ENCODE data around the gene EFHD2. TPM values are rescaled to one million over a fixed set of nuclear protein-coding genes. Genes with fewer than 3 reads are reported as not detected.
"Not testable (repeated sequence)": the region's sequence is repeated elsewhere in the genome, so short reads cannot be mapped to it uniquely, and the experiment has no call there.

Gene EFHD2
- total RNA-seq, 1 donor: 55.2 TPM

DNA sequence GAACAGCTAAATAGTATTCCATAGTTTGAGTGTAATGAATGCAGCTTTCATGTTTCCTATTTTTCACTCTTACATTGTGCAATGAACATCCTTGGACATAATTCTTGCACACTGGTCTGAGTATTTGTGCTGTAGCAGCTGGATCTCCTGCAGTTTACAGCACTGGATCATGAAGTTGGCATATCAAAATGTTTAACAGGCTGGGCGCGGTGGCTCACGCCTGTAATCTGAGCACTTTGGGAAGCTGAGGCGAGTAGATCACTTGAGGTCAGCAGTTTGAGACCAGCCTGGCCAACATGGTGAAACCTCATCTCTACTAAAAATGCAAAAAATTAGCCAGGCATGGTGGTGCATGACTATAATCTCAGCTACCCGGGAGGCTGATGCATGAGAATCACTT is 61.4 kb downstream of the EFHD2 start:
- not testable (repeated sequence) for DNase-seq (ENCODE audit: low read depth in 2 of 3, low spot score in 2 of 3)

DNA sequence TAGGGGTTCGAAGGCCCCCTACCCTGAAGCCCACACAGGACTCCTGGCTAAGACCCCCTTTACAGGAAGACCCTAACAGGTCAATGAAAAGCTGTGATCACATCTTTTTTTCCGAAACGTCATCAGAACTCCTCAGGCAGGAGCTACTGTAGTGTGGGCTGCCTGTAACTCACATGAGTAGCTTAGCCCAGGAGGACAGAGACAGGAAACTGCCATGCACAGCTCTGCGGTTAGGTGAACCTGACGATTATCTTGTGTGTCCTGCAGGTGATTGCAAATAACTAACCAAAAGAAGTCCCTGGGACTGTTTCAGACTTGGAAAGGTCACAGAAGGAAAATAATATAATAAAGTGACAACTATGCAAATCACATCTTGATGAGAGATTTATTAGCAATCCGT is 62.0 kb downstream of the EFHD2 start:
- DNase-seq (ENCODE audit: low read depth in 2 of 3, low spot score in 2 of 3): not testable (repeated sequence)

DNA sequence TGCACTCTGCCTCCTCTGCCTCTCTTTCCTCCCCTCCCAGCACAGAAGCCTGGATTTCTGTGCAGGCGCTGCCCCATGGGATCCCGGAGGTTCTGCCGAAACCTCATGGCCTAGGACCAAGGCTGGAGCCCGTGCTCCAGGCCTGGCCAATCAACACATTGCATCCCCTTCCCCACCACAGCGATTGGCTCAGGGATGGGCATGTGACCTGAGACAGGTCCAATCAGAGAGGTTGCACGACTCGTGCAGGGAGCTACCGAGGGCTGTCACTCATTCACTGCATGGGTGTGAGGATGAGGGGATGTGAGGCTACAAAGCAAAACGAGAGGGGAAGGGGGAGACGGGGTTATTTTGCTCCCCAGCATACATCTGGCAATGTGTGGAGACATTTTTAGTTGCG is 62.9 kb downstream of the EFHD2 start:
- no peak for DNase-seq (ENCODE audit: low read depth in 2 of 3, low spot score in 2 of 3)

DNA sequence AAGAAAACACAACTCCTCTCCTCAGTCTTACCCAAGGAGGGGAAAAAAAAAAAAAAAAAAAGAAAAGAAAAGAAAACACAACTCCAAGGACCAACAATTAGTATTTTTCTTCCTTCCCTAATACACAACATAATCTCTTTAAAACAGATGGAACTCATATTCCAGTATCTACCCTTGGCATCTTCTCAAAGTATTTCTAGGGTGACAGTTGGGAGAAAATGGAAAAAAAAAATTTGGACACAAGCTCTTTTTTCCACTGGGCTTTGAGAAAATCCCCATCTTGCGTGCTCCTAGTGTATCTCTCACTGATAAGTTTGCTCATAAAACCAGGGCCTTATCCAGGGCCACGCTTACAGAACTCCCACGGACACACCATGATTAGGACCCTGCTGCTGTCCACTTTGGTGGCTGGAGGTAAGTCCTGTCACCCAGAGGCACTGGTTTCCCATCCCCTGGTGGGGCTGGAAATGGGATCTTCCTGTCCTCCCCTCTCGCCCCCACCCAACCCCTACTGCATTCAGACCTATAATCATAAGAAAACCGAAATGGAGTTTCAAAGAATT is 66.1 kb downstream of the EFHD2 start, which contains the start of gene CELA2B:
CELA2B (plus strand) TSS at position 353 of the 563 bp plus-strand sequence; CDS start at position 375, 22 bp downstream.
- DNase-seq (ENCODE audit: low read depth in 2 of 3, low spot score in 2 of 3): no peak

DNA sequence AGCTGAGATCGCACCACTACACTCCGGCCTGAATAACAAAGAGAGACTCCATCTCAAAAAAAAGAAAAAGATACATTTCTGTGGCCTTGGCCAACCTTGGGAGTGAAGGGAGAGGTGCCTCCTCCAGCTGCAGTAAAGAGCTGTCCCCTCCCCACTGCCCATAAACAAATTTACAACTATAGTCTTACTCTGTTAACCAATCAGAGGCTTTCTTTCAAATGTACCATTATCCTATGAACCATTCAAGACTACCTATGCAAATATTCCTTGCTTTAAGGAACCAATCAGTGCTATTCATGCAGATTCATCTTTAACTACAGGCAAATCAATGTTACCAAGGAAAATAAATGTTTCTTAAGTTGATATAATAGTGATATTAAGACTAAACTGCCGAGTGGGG is 67.2 kb downstream of the EFHD2 start:
- no peak for DNase-seq (ENCODE audit: low read depth in 2 of 3, low spot score in 2 of 3)

DNA sequence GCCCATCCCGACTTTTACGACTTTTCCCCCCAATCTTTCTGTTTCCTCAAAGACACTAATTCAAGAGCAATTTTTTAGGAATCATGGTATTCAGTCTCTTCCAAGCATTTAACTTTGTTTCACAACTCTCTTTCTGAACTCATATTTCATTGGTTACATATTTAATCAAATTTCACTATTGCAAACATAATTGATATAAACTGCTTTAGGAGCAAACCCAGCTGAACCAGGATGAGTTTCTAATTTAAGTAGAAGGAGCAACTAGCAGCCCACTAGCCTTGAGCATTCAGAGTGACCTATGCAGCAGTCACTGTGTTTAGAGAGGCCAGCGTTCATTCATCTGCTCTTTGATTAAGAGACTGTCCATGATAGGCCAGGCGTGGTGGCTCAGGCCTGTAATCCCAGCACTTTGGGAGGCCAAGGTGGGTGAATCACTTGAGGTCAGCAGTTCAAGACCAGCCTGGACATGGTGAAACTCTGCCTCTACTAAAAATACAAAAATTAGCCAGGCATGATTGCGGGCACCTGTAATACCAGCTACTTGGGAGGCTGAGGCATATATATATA is 68.0 kb downstream of the EFHD2 start:
- DNase-seq (ENCODE audit: low read depth in 2 of 3, low spot score in 2 of 3): no peak

Other genes with a start within 250 kb of the EFHD2 start
- gene FHAD1, start 162.7 kb upstream of the EFHD2 start, total RNA-seq: under 0.01 TPM
- under 0.01 TPM for gene CTRC, start 28.6 kb downstream of the EFHD2 start, total RNA-seq
- gene CELA2A, start 46.8 kb downstream of the EFHD2 start, total RNA-seq: not detected
- gene CELA2B, start 66.2 kb downstream of the EFHD2 start, total RNA-seq: not detected
- 21.3 TPM for gene CASP9, start 114.3 kb downstream of the EFHD2 start, total RNA-seq
- gene DNAJC16, start 117.0 kb downstream of the EFHD2 start, total RNA-seq: 8.6 TPM
- 1.1 TPM for gene AGMAT, start 175.2 kb downstream of the EFHD2 start, total RNA-seq
- 15.3 TPM for gene DDI2, start 207.6 kb downstream of the EFHD2 start, total RNA-seq

Measured in hematopoietic multipotent progenitor cell (in vitro differentiated cells).